Central memory CD8-positive, alpha-beta T cell (primary cell): ENCODE measurements around the gene NSMCE3.
A peak's percentile ranks its signal among the peaks of the same experiment; 100 is the strongest.

Source experiments
- ATAC-seq: fragments of 150-1000 bp; cut with Tn5 transposase; replicated peaks from 2 replicates; pipeline ENCODE4 v1.10.0; 2022; ENCODE audit warnings: mild to moderate bottlenecking, moderate FRiP score, moderate number of reproducible peaks; ENCODE audit not compliant: poor library complexity, severe bottlenecking; ENCODE audit errors: extremely low read depth
- DNase-seq, 2 donors: peaks; one replicate each; pipeline ENCODE4 v3.0.0; 2021; ENCODE audit warnings: low spot score in 2 of 2
- H3K27ac Mint-ChIP-seq: one replicate; pipeline ENCODE4 v1.8.0; 2022; ENCODE audit warnings: low read depth, mild to moderate bottlenecking, moderate library complexity, mixed read lengths
- H3K27me3 Mint-ChIP-seq: one replicate; pipeline ENCODE4 v1.8.0; 2022; ENCODE audit warnings: mixed read lengths
- H3K36me3 Mint-ChIP-seq: one replicate; pipeline ENCODE4 v1.8.0; 2022; ENCODE audit warnings: mild to moderate bottlenecking, moderate library complexity, mixed read lengths; ENCODE audit not compliant: insufficient read depth
- H3K4me1 Mint-ChIP-seq: one replicate; pipeline ENCODE4 v1.8.0; 2022; ENCODE audit warnings: mixed read lengths
- H3K4me3 Mint-ChIP-seq: one replicate; pipeline ENCODE4 v1.8.0; 2022; ENCODE audit warnings: mild to moderate bottlenecking, moderate library complexity, mixed read lengths
- H3K9me3 Mint-ChIP-seq: one replicate; pipeline ENCODE4 v1.8.0; 2022; ENCODE audit warnings: mixed read lengths

The NSMCE3 gene

DNA sequence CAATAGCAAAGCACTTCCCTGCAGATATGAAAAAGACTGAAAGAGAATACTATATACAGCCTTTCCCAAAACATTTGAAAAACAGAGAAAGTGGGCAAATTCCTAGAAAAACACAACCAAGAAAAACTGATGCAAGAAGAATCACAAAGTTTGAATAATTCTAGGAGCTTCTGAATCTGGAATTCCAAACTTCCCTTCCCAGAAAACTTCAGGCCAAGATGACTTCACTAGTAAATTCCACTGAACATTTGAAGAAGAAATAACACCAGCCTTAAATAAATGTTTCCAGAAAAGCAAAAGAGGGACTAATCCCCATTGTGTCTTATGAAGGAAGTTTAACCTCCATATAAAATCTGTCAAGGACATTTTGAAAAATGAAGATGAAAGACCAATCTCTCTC, 15.8 kb upstream of the NSMCE3 start:
- peaks cover 90% of the 10 kb centered on the region for H3K27me3 Mint-ChIP-seq
- no peak overlapping the region for H3K4me3 Mint-ChIP-seq
- H3K4me1 Mint-ChIP-seq, result no peaks in the 10 kb centered on the region
- no peaks in the 10 kb centered on the region for H3K36me3 Mint-ChIP-seq
- DNase-seq (no peak), ATAC-seq (no peak)
- no peaks in the 10 kb centered on the region for H3K9me3 Mint-ChIP-seq
- no peak overlapping the region for H3K27ac Mint-ChIP-seq

DNA sequence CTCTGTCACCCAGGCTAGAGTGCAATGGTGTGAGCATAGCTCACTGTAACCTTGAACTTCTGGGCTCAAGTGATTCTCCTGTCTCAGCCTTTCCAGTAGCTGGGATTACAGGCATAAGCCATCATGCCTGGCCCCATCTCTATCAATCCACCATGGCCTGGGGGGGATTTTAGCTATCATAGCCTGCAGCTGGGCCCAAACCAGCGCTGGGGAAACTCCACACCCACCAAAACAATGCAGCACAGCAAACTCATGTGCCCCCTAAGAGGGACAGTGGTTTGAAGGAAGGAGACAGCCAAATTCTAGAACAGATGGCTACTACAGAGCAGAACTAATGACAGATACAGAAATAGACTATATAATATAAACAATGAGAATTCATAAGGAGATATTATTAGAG, 13.8 kb upstream of the NSMCE3 start:
- peaks cover 81% of the 10 kb centered on the region for H3K27me3 Mint-ChIP-seq
- DNase-seq, result no peak
- no peak overlapping the region for H3K4me3 Mint-ChIP-seq
- no peaks in the 10 kb centered on the region for H3K36me3 Mint-ChIP-seq
- H3K4me1 Mint-ChIP-seq, result no peaks in the 10 kb centered on the region
- no peak for ATAC-seq
- no peaks in the 10 kb centered on the region for H3K9me3 Mint-ChIP-seq
- no peak overlapping the region for H3K27ac Mint-ChIP-seq

DNA sequence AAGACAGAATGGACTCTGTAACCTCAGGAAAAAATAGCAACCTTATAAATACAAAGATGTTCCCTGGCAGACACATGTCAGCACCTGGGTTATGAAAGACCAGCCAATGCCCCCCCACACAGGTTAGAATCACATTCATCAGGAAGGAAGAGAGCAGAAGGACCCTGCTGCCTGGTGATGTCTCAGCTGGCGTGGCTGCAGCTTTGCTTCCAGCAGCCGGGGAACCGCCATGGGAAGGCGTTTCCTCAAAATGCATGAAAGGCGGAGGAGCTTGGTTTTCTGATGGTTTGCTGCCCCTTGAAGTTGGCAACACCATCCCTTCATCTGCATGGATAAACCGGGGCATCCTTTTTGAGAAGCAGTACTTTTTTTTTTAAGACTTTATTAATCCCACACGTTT, 10.9 kb upstream of the NSMCE3 start:
- no peak overlapping the region for H3K4me3 Mint-ChIP-seq
- H3K9me3 Mint-ChIP-seq, result no peaks in the 10 kb centered on the region
- DNase-seq (no peak), ATAC-seq (no peak)
- no peaks in the 10 kb centered on the region for H3K36me3 Mint-ChIP-seq
- H3K4me1 Mint-ChIP-seq, result no peaks in the 10 kb centered on the region
- H3K27me3 Mint-ChIP-seq, result peaks cover 58% of the 10 kb centered on the region
- no peak overlapping the region for H3K27ac Mint-ChIP-seq

DNA sequence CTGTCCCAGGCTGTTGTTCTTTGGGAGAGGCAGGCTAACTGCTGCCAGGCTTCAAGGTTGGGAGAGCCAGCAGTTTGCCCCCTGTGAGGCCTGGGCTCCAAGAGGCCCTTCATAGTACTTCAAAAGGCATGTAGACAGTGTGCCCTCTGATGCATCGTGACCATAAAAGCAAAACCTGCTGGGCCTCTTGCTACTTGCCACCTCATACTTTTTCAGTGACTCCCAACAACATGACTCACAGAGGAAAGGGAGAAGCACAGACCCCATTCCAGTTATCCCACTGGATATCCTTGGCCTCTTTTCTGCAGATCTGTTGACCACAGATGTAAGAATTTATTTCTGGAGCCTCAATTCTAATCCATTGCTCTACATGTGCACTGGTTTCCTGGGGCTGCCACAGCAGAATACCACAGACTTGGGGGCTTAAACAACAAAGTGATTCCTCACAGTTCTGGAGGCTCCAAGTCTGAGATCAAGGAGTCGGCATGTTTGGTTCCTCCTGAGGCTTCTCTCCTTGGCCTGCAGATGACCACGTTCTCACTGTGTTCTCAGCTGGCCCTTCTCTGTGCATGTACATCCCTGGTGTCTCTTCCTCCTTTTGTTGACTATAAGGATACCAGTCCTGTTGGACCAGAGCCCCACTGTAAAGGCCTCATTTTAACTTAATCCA, 8.9 kb upstream of the NSMCE3 start:
- no peak for ATAC-seq
- no peak overlapping the region for H3K4me3 Mint-ChIP-seq
- H3K27me3 Mint-ChIP-seq, result peaks cover 38% of the 10 kb centered on the region
- H3K36me3 Mint-ChIP-seq, result no peaks in the 10 kb centered on the region
- H3K4me1 Mint-ChIP-seq, result no peaks in the 10 kb centered on the region
- H3K9me3 Mint-ChIP-seq, result no peaks in the 10 kb centered on the region
- no peak for DNase-seq
- no peak overlapping the region for H3K27ac Mint-ChIP-seq

DNA sequence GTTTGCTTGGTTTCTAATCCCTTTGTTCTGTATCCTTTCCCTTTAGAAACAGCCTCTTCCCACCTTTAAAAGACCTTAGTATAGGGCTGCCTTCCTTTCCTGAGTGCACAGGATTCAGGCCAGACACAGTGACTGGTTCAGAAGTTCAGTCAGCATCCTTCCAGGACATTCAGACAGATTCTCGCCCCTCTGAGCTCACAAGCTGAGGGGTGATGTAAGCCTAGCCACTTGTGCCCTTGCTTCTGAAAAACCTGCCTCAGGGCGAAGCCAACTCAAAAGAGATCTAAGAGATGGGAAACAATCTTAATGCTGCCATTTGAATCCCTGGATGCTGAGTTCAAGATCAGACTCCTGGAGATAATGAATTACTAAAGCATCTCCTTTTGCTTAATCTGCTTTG, 6.7 kb upstream of the NSMCE3 start:
- Mint-ChIP-seq H3K4me1 (no peaks in the 10 kb centered on the region), H3K27me3 (peaks cover 16% of the 10 kb centered on the region), H3K9me3 (no peaks in the 10 kb centered on the region), H3K36me3 (no peaks in the 10 kb centered on the region), H3K27ac (no peak overlapping the region), H3K4me3 (no peak overlapping the region)
- DNase-seq, result no peak
- ATAC-seq, result no peak

DNA sequence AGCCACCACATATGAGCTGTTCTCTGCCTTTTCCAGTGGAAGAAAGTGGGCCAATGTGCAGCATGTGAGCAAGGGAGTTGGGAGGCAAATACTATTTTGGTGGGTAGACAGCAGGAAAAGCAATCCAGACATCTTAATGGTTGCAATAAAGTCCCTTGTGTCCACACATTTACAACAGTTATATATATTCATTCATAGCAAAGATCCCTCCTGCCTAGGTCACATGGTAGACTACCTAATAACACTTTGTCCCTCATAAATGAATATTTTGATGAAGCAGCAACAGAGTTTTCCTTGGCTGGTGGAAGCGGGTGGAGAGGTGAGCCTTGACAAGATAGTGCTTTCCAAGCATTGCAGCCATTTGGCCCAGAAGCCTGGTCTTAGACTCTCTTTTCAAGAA, 6.2 kb upstream of the NSMCE3 start:
- Mint-ChIP-seq H3K36me3 (no peaks in the 10 kb centered on the region), H3K9me3 (no peaks in the 10 kb centered on the region), H3K27me3 (peaks cover 11% of the 10 kb centered on the region), H3K4me3 (no peak overlapping the region), H3K27ac (no peak overlapping the region), H3K4me1 (no peaks in the 10 kb centered on the region)
- ATAC-seq (no peak), DNase-seq (no peak)

DNA sequence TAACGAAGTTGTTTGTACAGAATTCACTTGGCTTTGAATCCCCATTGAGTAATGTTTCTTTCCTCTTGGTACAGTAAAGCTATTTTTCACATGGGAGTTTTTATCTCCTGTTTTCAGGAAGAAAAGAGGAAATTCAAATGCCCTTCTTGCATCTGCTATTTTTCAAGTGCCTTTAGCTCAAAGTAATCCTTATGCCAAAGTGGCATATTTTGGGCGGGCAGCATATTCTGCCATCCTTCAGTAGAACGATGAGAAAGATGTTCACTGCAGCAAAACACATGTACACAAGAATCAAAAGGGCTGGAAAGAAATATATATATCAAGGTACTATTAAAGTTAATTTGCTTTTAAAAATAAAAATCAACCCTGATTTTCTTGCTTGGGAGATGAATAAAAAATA, 5.3 kb upstream of the NSMCE3 start:
- peaks cover 7% of the 10 kb centered on the region for H3K4me1 Mint-ChIP-seq
- DNase-seq (no peak), ATAC-seq (no peak)
- peaks cover 2% of the 10 kb centered on the region for H3K27me3 Mint-ChIP-seq
- no peaks in the 10 kb centered on the region for H3K9me3 Mint-ChIP-seq
- no peak overlapping the region for H3K27ac Mint-ChIP-seq
- H3K4me3 Mint-ChIP-seq, result no peak overlapping the region
- H3K36me3 Mint-ChIP-seq, result peaks cover 4% of the 10 kb centered on the region

DNA sequence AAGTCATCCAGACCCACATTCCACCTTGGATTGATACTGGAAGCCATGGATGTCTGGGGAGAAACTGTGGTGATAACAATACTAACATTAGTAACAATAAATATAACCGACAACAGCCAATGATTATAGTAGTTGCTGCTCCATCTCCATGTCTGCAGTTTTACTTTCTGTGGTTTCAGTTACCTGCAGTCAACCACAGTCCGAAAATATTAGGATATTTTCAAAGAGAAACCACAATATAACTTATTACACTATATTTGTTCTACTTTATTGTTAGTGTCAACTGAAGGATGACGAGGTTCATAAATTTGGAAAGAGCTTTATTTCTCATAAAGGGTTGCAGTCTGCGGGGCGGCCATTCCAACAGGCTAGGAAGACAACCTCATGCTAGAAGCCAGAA, 2.6 kb upstream of the NSMCE3 start:
- peaks cover 13% of the 10 kb centered on the region for H3K36me3 Mint-ChIP-seq
- peak overlapping the region; percentile 72 for H3K27ac Mint-ChIP-seq
- DNase-seq (no peak), ATAC-seq (no peak)
- peaks cover 24% of the 10 kb centered on the region for H3K4me1 Mint-ChIP-seq
- H3K4me3 Mint-ChIP-seq, result no peak overlapping the region
- H3K27me3 Mint-ChIP-seq, result no peaks in the 10 kb centered on the region
- H3K9me3 Mint-ChIP-seq, result no peaks in the 10 kb centered on the region

DNA sequence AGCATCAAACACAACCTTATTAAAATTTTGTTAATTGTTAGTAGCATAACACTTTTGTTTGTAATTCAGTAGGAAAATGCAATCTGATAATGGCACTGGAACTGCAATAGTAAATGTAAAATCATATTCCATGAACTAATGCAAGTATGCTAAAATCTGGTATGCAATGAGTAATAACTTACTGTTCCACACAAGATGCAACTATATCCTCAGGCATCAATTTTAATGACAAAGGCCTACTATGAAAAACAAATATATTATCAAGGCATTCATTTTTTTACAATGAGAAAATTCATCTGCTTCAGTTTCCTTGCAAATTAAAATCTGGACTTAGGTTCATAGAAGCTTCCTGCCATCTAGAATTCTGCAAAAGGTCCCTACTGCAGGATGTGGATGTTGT, 1.4 kb upstream of the NSMCE3 start:
- peak overlapping the region; percentile 98 for H3K27ac Mint-ChIP-seq
- H3K27me3 Mint-ChIP-seq, result no peaks in the 10 kb centered on the region
- peaks cover 36% of the 10 kb centered on the region for H3K4me1 Mint-ChIP-seq
- ATAC-seq (no peak), DNase-seq (no peak)
- peak overlapping the region; percentile 92 for H3K4me3 Mint-ChIP-seq
- peaks cover 13% of the 10 kb centered on the region for H3K36me3 Mint-ChIP-seq
- H3K9me3 Mint-ChIP-seq, result no peaks in the 10 kb centered on the region

DNA sequence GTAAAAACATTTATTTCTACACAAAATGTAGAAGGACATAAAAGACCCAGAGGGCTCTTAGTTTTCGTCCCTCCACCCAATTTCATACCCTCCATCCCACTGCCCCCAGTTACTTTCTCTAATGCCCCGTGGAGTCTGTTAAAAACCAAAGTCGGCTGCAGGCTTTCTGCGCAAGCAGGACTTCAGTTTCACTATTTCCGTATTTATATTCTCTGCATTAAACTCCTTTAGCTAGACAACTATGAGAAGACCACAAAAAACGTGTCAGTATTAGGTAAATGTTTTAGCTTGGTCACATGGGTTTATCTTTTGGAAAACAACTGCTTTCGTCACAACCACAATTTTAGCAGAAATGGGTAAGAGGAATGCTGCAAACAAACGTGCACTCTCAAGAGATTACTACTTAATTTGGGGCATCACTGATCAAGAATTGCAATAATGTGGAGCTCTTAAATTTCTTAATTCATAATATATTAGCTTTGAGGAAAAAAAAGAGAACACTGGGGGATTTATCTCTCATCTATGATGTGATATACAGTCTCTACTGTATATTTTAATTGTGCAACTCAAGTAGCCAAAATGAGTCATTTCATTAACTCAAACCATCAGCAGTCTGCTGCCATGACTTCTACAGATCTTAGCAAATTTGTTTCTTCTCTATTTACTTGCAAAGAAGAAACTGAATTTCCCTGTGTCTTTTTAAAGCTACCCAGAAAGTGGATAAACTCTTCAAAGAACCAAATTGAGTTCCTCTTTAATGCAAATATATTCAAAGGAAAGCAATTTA, 740 bp upstream of the NSMCE3 start:
- DNase-seq (peak; percentile 33 to 41), ATAC-seq (peak; percentile 65)
- H3K4me3 Mint-ChIP-seq, result peak overlapping the region; percentile 92
- H3K9me3 Mint-ChIP-seq, result no peaks in the 10 kb centered on the region
- peak overlapping the region; percentile 98 for H3K27ac Mint-ChIP-seq
- H3K27me3 Mint-ChIP-seq, result no peaks in the 10 kb centered on the region
- H3K36me3 Mint-ChIP-seq, result peaks cover 16% of the 10 kb centered on the region
- peaks cover 42% of the 10 kb centered on the region for H3K4me1 Mint-ChIP-seq

DNA sequence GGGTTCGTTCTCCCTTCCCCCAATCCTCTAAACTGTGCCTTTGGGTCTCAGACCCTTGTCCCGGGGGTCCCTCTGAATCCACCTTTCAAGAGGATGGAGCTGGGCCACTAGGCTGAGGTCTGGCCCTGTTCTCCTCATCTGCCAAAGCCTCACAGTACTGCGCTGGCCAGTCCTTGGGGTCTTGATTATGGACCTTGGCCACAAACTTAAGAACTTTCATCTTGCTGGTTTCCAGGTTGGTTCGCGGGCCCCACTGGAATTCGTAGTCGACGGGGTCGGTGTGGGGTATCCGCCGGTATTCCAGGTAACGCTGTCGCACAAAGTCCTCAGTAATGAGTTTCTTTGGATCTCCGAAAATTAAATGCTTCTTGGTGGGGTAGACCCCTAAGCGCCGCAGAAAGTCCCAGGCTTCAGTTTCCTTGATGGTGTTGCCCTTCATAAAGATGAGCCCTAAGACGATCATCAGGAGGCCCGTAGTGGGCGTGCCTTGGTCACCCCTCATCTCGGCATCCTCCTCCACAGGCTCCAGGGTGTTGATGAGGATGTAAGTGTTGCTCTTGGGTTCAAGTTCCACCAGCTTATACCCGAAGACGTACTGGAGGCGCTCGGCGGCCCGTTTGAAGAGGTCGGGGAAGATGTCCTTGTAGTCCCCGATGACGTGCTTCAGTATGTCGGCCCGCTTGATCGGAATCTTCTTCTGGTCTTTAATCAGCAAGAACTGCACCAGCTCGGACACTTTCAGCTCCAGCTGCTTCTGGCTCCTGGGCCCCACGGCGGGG, 727 bp downstream of the NSMCE3 start:
- ATAC-seq, result peak; percentile 47
- peak; percentile 52 to 64 for DNase-seq
- peaks cover 16% of the 10 kb centered on the region for H3K36me3 Mint-ChIP-seq
- H3K27ac Mint-ChIP-seq, result peak overlapping the region; percentile 98
- peaks cover 42% of the 10 kb centered on the region for H3K4me1 Mint-ChIP-seq
- no peaks in the 10 kb centered on the region for H3K27me3 Mint-ChIP-seq
- H3K9me3 Mint-ChIP-seq, result no peaks in the 10 kb centered on the region
- peak overlapping the region; percentile 92 for H3K4me3 Mint-ChIP-seq

DNA sequence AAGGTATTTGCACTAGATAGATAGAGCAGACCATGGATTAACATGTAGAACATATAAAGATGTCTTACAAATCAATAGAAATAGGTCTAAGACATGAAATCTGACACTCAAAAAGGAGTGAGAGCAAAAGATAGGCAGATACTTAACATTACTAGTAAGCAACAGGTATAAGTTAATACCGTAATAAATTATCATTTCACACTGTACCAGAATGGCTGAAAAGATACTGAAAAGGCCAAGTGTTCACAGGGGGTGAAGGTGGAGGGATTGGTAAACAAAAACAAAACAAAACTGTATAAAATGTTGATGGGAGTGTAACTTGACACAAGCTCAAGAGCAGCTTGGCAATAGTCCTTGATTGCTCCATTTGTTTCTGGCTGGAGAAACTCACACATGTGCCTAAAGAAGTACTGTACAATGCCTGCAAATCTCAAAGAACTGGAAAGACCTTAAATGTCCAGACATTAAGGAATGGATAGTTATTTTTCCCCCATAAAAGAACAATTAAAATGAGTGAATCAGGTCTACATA, 3.5 kb downstream of the NSMCE3 start:
- DNase-seq, result no peak
- no peak for ATAC-seq
- H3K9me3 Mint-ChIP-seq, result no peaks in the 10 kb centered on the region
- H3K4me1 Mint-ChIP-seq, result peaks cover 42% of the 10 kb centered on the region
- no peak overlapping the region for H3K4me3 Mint-ChIP-seq
- H3K27me3 Mint-ChIP-seq, result no peaks in the 10 kb centered on the region
- H3K36me3 Mint-ChIP-seq, result peaks cover 17% of the 10 kb centered on the region
- peak overlapping the region; percentile 38 for H3K27ac Mint-ChIP-seq
